ENCODE measurements around the gene DACT3.

Gene DACT3

GRCh38 chr19:46660551-46661019, 397 bp downstream of the DACT3 start:
- Mint-ChIP-seq H3K36me3 (ENCODE audit: low read depth) (peaks cover 14% of the 10 kb centered on the region), H3K4me3 (peak overlapping the region; percentile 93 to 99 (median 97)), H3K27ac (peak overlapping the region; percentile 96 to 98 (median 98)), H3K9me3 (no peaks in the 10 kb centered on the region), H3K27me3 (ENCODE audit: low read depth) (peaks cover 5% of the 10 kb centered on the region), H3K4me1 (peaks cover 20% of the 10 kb centered on the region)
- no peak for TF ChIP-seq CTCF (IDR thresholded peaks at IDR 0.05; ENCODE audit: unreplicated experiment in 3 of 3)

- no peak for TF ChIP-seq CTCF (IDR thresholded peaks at IDR 0.05; ENCODE audit: unreplicated experiment in 3 of 3)
- H3K9me3 Mint-ChIP-seq = no peaks in the 10 kb centered on the region
- H3K4me1 Mint-ChIP-seq = peaks cover 23% of the 10 kb centered on the region
- peak overlapping the region; percentile 96 to 98 (median 98) for H3K27ac Mint-ChIP-seq
- H3K4me3 Mint-ChIP-seq = peak overlapping the region; percentile 93 to 99 (median 97)
- H3K36me3 Mint-ChIP-seq (ENCODE audit: low read depth) = peaks cover 16% of the 10 kb centered on the region
- peaks cover 5% of the 10 kb centered on the region for H3K27me3 Mint-ChIP-seq (ENCODE audit: low read depth)
Measured at GRCh38 chr19:46660008-46660517, 919 bp downstream of the DACT3 start.

- H3K27ac Mint-ChIP-seq = peak overlapping the region; percentile 96 to 98 (median 98)
- peaks cover 5% of the 10 kb centered on the region for H3K27me3 Mint-ChIP-seq (ENCODE audit: low read depth)
Measured at GRCh38 chr19:46659151-46660007, 1.6 kb downstream of the DACT3 start.

GRCh38 chr19:46656541-46656940, 4.4 kb downstream of the DACT3 start:
- peaks cover 22% of the 10 kb centered on the region for H3K4me1 Mint-ChIP-seq
- peak overlapping the region in 2 of 3 experiments; percentile 58 to 85 for H3K27ac Mint-ChIP-seq
- peaks cover 5% of the 10 kb centered on the region for H3K27me3 Mint-ChIP-seq (ENCODE audit: low read depth)
- H3K4me3 Mint-ChIP-seq = peak overlapping the region in 2 of 3 experiments; percentile 65 to 68
- no peaks in the 10 kb centered on the region for H3K9me3 Mint-ChIP-seq
- no peak for TF ChIP-seq CTCF (IDR thresholded peaks at IDR 0.05; ENCODE audit: unreplicated experiment in 3 of 3)
- H3K36me3 Mint-ChIP-seq (ENCODE audit: low read depth) = peaks cover 33% of the 10 kb centered on the region

More at GRCh38 chr19:46659151-46660007, 1.6 kb downstream of the DACT3 start:
- Mint-ChIP-seq H3K4me3 (peak overlapping the region; percentile 93 to 99 (median 97)), H3K4me1 (peaks cover 29% of the 10 kb centered on the region), H3K36me3 (ENCODE audit: low read depth) (peaks cover 19% of the 10 kb centered on the region), H3K9me3 (no peaks in the 10 kb centered on the region)
- no peak for TF ChIP-seq CTCF (IDR thresholded peaks at IDR 0.05; ENCODE audit: unreplicated experiment in 3 of 3)

- no peak for TF ChIP-seq CTCF (IDR thresholded peaks at IDR 0.05; ENCODE audit: unreplicated experiment in 3 of 3)
- Mint-ChIP-seq H3K4me3 (peak overlapping the region; percentile 2 to 37 (median 29)), H3K27me3 (ENCODE audit: low read depth) (peaks cover 17% of the 10 kb centered on the region), H3K27ac (peak overlapping the region; percentile 69 to 85 (median 83)), H3K36me3 (ENCODE audit: low read depth) (peaks cover 49% of the 10 kb centered on the region), H3K9me3 (peaks cover 5% of the 10 kb centered on the region), H3K4me1 (peaks cover 24% of the 10 kb centered on the region)
Measured at GRCh38 chr19:46654621-46655152, 6.3 kb downstream of the DACT3 start.
